Neural progenitor cell (in vitro differentiated cells): ENCODE results near the gene USP15. TPM values are rescaled to one million over a fixed set of nuclear protein-coding genes. Genes with fewer than 3 reads are reported as not detected.

Source experiments
- DNase-seq: peaks from one replicate; pipeline ENCODE4 v3.0.0-alpha.2; 2016; ENCODE audit warnings: low spot score
- H2AFZ ChIP-seq: fragments of 200-600 bp; sonication (generic); replicated peaks from 2 replicates; pipeline ENCODE4 v1.6.1; 2016; ENCODE audit warnings: antibody characterized with exemption
- H3F3A ChIP-seq: fragments of 200-600 bp; sonication (generic); 2 replicates; pipeline ENCODE4 v1.6.1; 2016; ENCODE audit warnings: antibody characterized with exemption, low read depth
- H3K27ac ChIP-seq: fragments of 200-600 bp; sonication (generic); 2 replicates; pipeline ENCODE4 v1.5.1; 2016; ENCODE audit warnings: mild to moderate bottlenecking
- H3K27me3 ChIP-seq: fragments of 200-600 bp; sonication (generic); 2 replicates; pipeline ENCODE4 v1.6.1; 2016; ENCODE audit warnings: mild to moderate bottlenecking, moderate library complexity
- H3K36me3 ChIP-seq: fragments of 200-600 bp; sonication (generic); 2 replicates; pipeline ENCODE4 v1.5.1; 2016
- H3K4me1 ChIP-seq: fragments of 200-600 bp; sonication (generic); 2 replicates; pipeline ENCODE4 v1.6.1; 2016; ENCODE audit warnings: mixed run types
- H3K4me2 ChIP-seq: fragments of 200-600 bp; sonication (generic); 2 replicates; pipeline ENCODE4 v1.6.1; 2016
- H3K4me3 ChIP-seq: fragments of 200-600 bp; sonication (generic); 2 replicates; pipeline ENCODE4 v1.5.1; 2016
- H3K79me2 ChIP-seq: fragments of 200-600 bp; sonication (generic); 2 replicates; pipeline ENCODE4 v1.6.1; 2016; ENCODE audit warnings: low read depth
- H3K9ac ChIP-seq: fragments of 200-600 bp; sonication (generic); 2 replicates; pipeline ENCODE4 v1.6.1; 2016
- H3K9me3 ChIP-seq: fragments of 200-600 bp; sonication (generic); 2 replicates; pipeline ENCODE4 v1.5.1; 2016; ENCODE audit warnings: low read depth
- H4K20me1 ChIP-seq: fragments of 200-600 bp; sonication (generic); 2 replicates; pipeline ENCODE4 v1.6.1; 2016; ENCODE audit warnings: low read depth
- H3K27ac Mint-ChIP-seq: 3 replicates; pipeline ENCODE4 v1.8.0; 2021; ENCODE audit warnings: mixed read lengths
- H3K27me3 Mint-ChIP-seq: 2 replicates; pipeline ENCODE4 v1.8.0; 2022; ENCODE audit warnings: low read depth, mild to moderate bottlenecking, inconsistent platforms, moderate library complexity, mixed read lengths; ENCODE audit not compliant: insufficient read depth
- H3K36me3 Mint-ChIP-seq: 3 replicates; pipeline ENCODE4 v1.8.0; 2021; ENCODE audit warnings: mixed read lengths
- H3K4me1 Mint-ChIP-seq: 3 replicates; pipeline ENCODE4 v1.8.0; 2021; ENCODE audit warnings: mixed read lengths
- H3K4me3 Mint-ChIP-seq: 3 replicates; pipeline ENCODE4 v1.8.0; 2021; ENCODE audit warnings: mild to moderate bottlenecking, moderate library complexity, mixed read lengths
- H3K9me3 Mint-ChIP-seq: 3 replicates; pipeline ENCODE4 v1.8.0; 2020; ENCODE audit warnings: mixed read lengths
- CTCF ChIP-seq: fragments of 200-600 bp; sonication (generic); IDR thresholded peaks from 2 replicates; pipeline ENCODE4 v1.5.1; 2017; ENCODE audit warnings: antibody characterized with exemption, mild to moderate bottlenecking
- EZH2 ChIP-seq: fragments of 200-600 bp; sonication (generic); IDR thresholded peaks from 2 replicates; pipeline ENCODE4 v1.6.1; 2017; ENCODE audit warnings: antibody characterized with exemption, mild to moderate bottlenecking, moderate library complexity
- EZH2phosphoT487 ChIP-seq: fragments of 200-600 bp; sonication (generic); IDR thresholded peaks from 2 replicates; pipeline ENCODE4 v1.6.1; 2017; ENCODE audit warnings: antibody characterized with exemption
- total RNA-seq: library from RNA; depleted of rRNA; stranded (reverse); fragments of >200 nt; gene quantifications from 2 replicates; pipeline ENCODE4 v1.2.3, GENCODE V29; 2015; ENCODE audit warnings: low replicate concordance

The USP15 gene
- 29.6 and 36.0 TPM in 2 replicates for total RNA-seq

GRCh38 chr12:62259993-62260732 is at the start of gene USP15:
Gene USP15 (plus strand): TSS chr12:62260404. CDS start chr12:62260415, 11 bp downstream.
- H3K27me3 Mint-ChIP-seq = no peaks in the 10 kb centered on the region
- peaks cover 50% of the 10 kb centered on the region for H3K79me2 ChIP-seq
- H3K9ac ChIP-seq = peak within 1 kb of the TSS; percentile 88
- DNase-seq = peak; percentile 98
- peaks cover 9% of the 10 kb centered on the region for H3F3A ChIP-seq
- H3K4me3 Mint-ChIP-seq = peak within 1 kb of the TSS; percentile 99
- peak within 1 kb of the TSS; percentile 99 for H3K27ac Mint-ChIP-seq
- peak within 1 kb of the TSS; percentile 100 for H3K4me3 ChIP-seq
- H4K20me1 ChIP-seq = peaks cover 13% of the 10 kb centered on the region
- H3K4me1 ChIP-seq = peaks cover 12% of the 10 kb centered on the region
- peak within 1 kb of the TSS; percentile 95 for H2AFZ ChIP-seq
- no peaks in the 10 kb centered on the region for H3K9me3 ChIP-seq
- peak; percentile 76 for TF ChIP-seq CTCF
- no peak for TF ChIP-seq EZH2phosphoT487
- H3K36me3 Mint-ChIP-seq = no peaks in the 10 kb centered on the region
- peaks cover 21% of the 10 kb centered on the region for H3K4me1 Mint-ChIP-seq
- H3K36me3 ChIP-seq = no peaks in the 10 kb centered on the region
- H3K4me2 ChIP-seq = peak within 1 kb of the TSS; percentile 90
- no peaks in the 10 kb centered on the region for H3K27me3 ChIP-seq
- H3K27ac ChIP-seq = peak within 1 kb of the TSS; percentile 39
- no peaks in the 10 kb centered on the region for H3K9me3 Mint-ChIP-seq

- Histone ChIP-seq H3K79me2 (no peaks in the 10 kb centered on the region), H3K4me3 (no peak overlapping the region), H3K36me3 (no peaks in the 10 kb centered on the region), H3K9me3 (no peaks in the 10 kb centered on the region), H3K4me1 (no peaks in the 10 kb centered on the region), H3F3A (no peaks in the 10 kb centered on the region), H3K27ac (no peak overlapping the region), H3K9ac (no peak overlapping the region), H3K4me2 (no peak overlapping the region), H2AFZ (no peak overlapping the region), H4K20me1 (no peaks in the 10 kb centered on the region), H3K27me3 (no peaks in the 10 kb centered on the region)
- no peaks in the 10 kb centered on the region for H3K4me1 Mint-ChIP-seq
- TF ChIP-seq CTCF = peak; percentile 86
- no peak for TF ChIP-seq EZH2
- no peak for TF ChIP-seq EZH2phosphoT487
- no peaks in the 10 kb centered on the region for H3K36me3 Mint-ChIP-seq
- DNase-seq = peak; percentile 45
- H3K4me3 Mint-ChIP-seq = no peak overlapping the region
- H3K27me3 Mint-ChIP-seq = peaks cover 3% of the 10 kb centered on the region
- no peak overlapping the region for H3K27ac Mint-ChIP-seq
- H3K9me3 Mint-ChIP-seq = no peaks in the 10 kb centered on the region
Observed at GRCh38 chr12:62210422-62210821, 49.8 kb upstream of the USP15 start.

GRCh38 chr12:62211510-62211909 is 48.7 kb upstream of the USP15 start:
- H3K27me3 Mint-ChIP-seq = peaks cover 3% of the 10 kb centered on the region
- H3K27ac Mint-ChIP-seq = no peak overlapping the region
- Histone ChIP-seq H3K27ac (no peak overlapping the region), H3K79me2 (no peaks in the 10 kb centered on the region), H4K20me1 (no peaks in the 10 kb centered on the region), H3K27me3 (no peaks in the 10 kb centered on the region), H2AFZ (no peak overlapping the region), H3K4me1 (no peaks in the 10 kb centered on the region), H3K9ac (no peak overlapping the region), H3K36me3 (no peaks in the 10 kb centered on the region), H3F3A (no peaks in the 10 kb centered on the region), H3K4me3 (no peak overlapping the region), H3K9me3 (no peaks in the 10 kb centered on the region), H3K4me2 (no peak overlapping the region)
- H3K36me3 Mint-ChIP-seq = no peaks in the 10 kb centered on the region
- H3K9me3 Mint-ChIP-seq = no peaks in the 10 kb centered on the region
- H3K4me3 Mint-ChIP-seq = no peak overlapping the region
- no peaks in the 10 kb centered on the region for H3K4me1 Mint-ChIP-seq
- no peak for DNase-seq
- TF ChIP-seq EZH2 (no peak), CTCF (no peak), EZH2phosphoT487 (no peak)
